ENCODE data around the gene ODAD3.

DNA sequence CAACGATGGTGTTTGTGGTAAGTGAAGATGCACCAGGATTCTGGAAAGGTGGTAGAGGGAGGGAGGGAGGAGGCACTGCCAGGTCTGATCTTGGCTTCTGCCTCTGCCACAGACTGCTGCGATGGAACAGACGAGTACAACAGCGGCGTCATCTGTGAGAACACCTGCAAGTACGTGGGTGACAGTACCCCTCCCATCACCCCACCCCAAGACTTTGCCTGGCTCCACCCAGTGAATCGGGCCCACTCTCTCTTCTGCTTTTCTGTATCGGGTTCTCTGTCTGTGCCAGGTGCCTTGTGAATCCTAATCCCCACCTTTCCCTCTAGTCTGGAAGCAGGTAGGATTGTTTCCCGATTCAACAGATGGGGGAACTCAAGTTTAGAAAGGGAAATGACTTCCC lies 3.0 kb upstream of the ODAD3 start:
- no peak for TF ChIP-seq POLR2AphosphoS5 (IDR thresholded peaks at IDR 0.05; ENCODE audit: low read depth)
- no peak for TF ChIP-seq CTCF (IDR thresholded peaks at IDR 0.05; ENCODE audit: insufficient read depth, low read length)
- no peak for TF ChIP-seq GABPA (IDR thresholded peaks at IDR 0.05; ENCODE audit: low read depth)
- no peak for TF ChIP-seq REST (IDR thresholded peaks at IDR 0.05; ENCODE audit: insufficient replicate concordance, low read depth)

All from HL-60 (cell line).